ENCODE results near the gene LYRM2.
A peak's percentile ranks its signal among the peaks of the same experiment; 100 is the strongest.

Gene LYRM2

GRCh38 chr6:89553431-89553830 is 85.1 kb downstream of the LYRM2 start:
- no peak for DNase-seq

GRCh38 chr6:89547281-89547680 is 91.3 kb downstream of the LYRM2 start:
- peak; percentile 32 for DNase-seq

- DNase-seq = no peak
These were observed 95.7 kb downstream of the LYRM2 start for GRCh38 chr6:89542866-89543265.

- no peak for DNase-seq
These were observed 96.3 kb downstream of the LYRM2 start for GRCh38 chr6:89542081-89542857.

- no peak for DNase-seq
These were observed 98.8 kb downstream of the LYRM2 start for GRCh38 chr6:89539779-89540178.

GRCh38 chr6:89536231-89536630 is 102.3 kb downstream of the LYRM2 start:
- DNase-seq = no peak

- DNase-seq = peak; percentile 29
These were observed 107.6 kb downstream of the LYRM2 start for GRCh38 chr6:89530982-89531381.

- no peak for DNase-seq
These were observed 109.7 kb downstream of the LYRM2 start for GRCh38 chr6:89528866-89529265.

GRCh38 chr6:89527634-89528033 is 110.9 kb downstream of the LYRM2 start:
- no peak for DNase-seq

- no peak for DNase-seq
These were observed 112.0 kb downstream of the LYRM2 start for GRCh38 chr6:89526563-89526869.

- DNase-seq = no peak
These were observed 112.6 kb downstream of the LYRM2 start for GRCh38 chr6:89525786-89526562.

GRCh38 chr6:89522778-89523177 is 115.8 kb downstream of the LYRM2 start:
- no peak for DNase-seq

GRCh38 chr6:89520736-89521135 is 117.8 kb downstream of the LYRM2 start:
- DNase-seq = no peak

- no peak for DNase-seq
These were observed 120.0 kb downstream of the LYRM2 start for GRCh38 chr6:89518352-89519055.

All from NCI-H1105 treated with DMSO at 0.1 percent for 48 hours (cell line).